Activated naive CD4-positive, alpha-beta T cell treated with anti-CD3 and anti-CD28 coated beads for 36 hours (primary cell): ENCODE results near the gene ATP4B. TPM values are rescaled to one million over a fixed set of nuclear protein-coding genes. Genes with fewer than 3 reads are reported as not detected.

ENCODE experiments used
- CTCF ChIA-PET: fragments of 350-600 bp; sonication (Branson Sonifier 250); formaldehyde crosslinking; loops from one replicate; lab custom pipeline; 2021; ENCODE audit warnings: antibody characterized with exemption; lab: Charles Lee
- DNase-seq: peaks from one replicate; pipeline ENCODE4 v3.0.0-alpha.2; 2020
- H3K27ac Mint-ChIP-seq: one replicate; pipeline ENCODE4 v1.8.0; 2021; ENCODE audit warnings: mild to moderate bottlenecking, mixed read lengths
- H3K27me3 Mint-ChIP-seq: one replicate; pipeline ENCODE4 v1.8.0; 2021; ENCODE audit warnings: low read depth, mixed read lengths
- H3K36me3 Mint-ChIP-seq: one replicate; pipeline ENCODE4 v1.8.0; 2021; ENCODE audit warnings: low read depth, mixed read lengths
- H3K4me1 Mint-ChIP-seq: one replicate; pipeline ENCODE4 v1.8.0; 2021; ENCODE audit warnings: low read depth, mixed read lengths
- H3K4me3 Mint-ChIP-seq: one replicate; pipeline ENCODE4 v1.8.0; 2021; ENCODE audit warnings: mild to moderate bottlenecking, moderate library complexity, mixed read lengths
- H3K9me3 Mint-ChIP-seq: one replicate; pipeline ENCODE4 v1.8.0; 2021; ENCODE audit warnings: mixed read lengths
- intact Hi-C: fragments of 100-400 bp; cut with micrococcal nuclease; formaldehyde crosslinking; loops from one replicate; pipeline ENCODE4 v1.15.1; 2023
- total RNA-seq, 2 experiments: library from RNA; stranded (reverse); gene quantifications; one replicate each; pipeline ENCODE4 v1.2.3, GENCODE V29; 2021

Gene ATP4B
- total RNA-seq, 2 experiments from 2014 or later, result not detected

GRCh38 chr13:113645329-113645728 is 12.7 kb downstream of the ATP4B start:
- Mint-ChIP-seq H3K4me1 (peaks cover 20% of the 10 kb centered on the region), H3K27me3 (no peaks in the 10 kb centered on the region), H3K4me3 (no peak overlapping the region), H3K36me3 (peaks cover 18% of the 10 kb centered on the region), H3K27ac (no peak overlapping the region), H3K9me3 (no peaks in the 10 kb centered on the region)
- CTCF ChIA-PET, result no interaction called here
- DNase-seq, result no peak
- intact Hi-C loops, result no loop called here

GRCh38 chr13:113644800-113645199 is 13.2 kb downstream of the ATP4B start:
- CTCF ChIA-PET, result no interaction called here
- Mint-ChIP-seq H3K27me3 (no peaks in the 10 kb centered on the region), H3K9me3 (no peaks in the 10 kb centered on the region), H3K27ac (no peak overlapping the region), H3K36me3 (peaks cover 23% of the 10 kb centered on the region), H3K4me1 (peaks cover 20% of the 10 kb centered on the region), H3K4me3 (no peak overlapping the region)
- no peak for DNase-seq
- intact Hi-C loops, result no loop called here

DNA sequence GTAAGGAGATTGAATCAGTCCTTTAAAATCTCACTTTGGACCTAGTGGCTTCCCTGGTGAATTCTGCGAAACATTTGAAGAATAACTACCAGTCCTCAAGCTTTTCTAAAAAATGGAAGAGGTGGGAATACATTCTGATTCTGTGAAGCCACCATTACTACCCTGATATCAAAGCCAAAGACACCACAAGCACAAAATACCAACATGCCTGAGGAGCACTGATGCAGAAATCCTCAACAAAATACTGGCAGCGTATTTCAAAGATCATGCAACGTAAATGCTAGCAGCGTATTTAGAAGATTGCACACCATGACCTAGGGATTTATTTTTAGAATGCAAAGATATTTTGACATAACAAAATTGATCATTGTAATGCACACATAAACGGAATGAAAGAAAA is 14.4 kb downstream of the ATP4B start:
- Mint-ChIP-seq H3K27me3 (no peaks in the 10 kb centered on the region), H3K27ac (no peak overlapping the region), H3K4me1 (peaks cover 22% of the 10 kb centered on the region), H3K4me3 (no peak overlapping the region), H3K9me3 (no peaks in the 10 kb centered on the region), H3K36me3 (peaks cover 30% of the 10 kb centered on the region)
- CTCF ChIA-PET, result no interaction called here
- intact Hi-C loops, result no loop called here
- no peak for DNase-seq

GRCh38 chr13:113642563-113642962 is 15.4 kb downstream of the ATP4B start:
- Mint-ChIP-seq H3K9me3 (no peaks in the 10 kb centered on the region), H3K27ac (no peak overlapping the region), H3K4me1 (peaks cover 22% of the 10 kb centered on the region), H3K27me3 (no peaks in the 10 kb centered on the region), H3K36me3 (peaks cover 37% of the 10 kb centered on the region), H3K4me3 (no peak overlapping the region)
- DNase-seq, result no peak
- intact Hi-C loops, result no loop called here
- CTCF ChIA-PET, result interaction anchor here (0.7 kb wide), 1 partner anchor 199 kb away, joined by 3 read pairs; no protein-coding TSS in a partner anchor

- CTCF ChIA-PET, result no interaction called here
- intact Hi-C loops, result no loop called here
- Mint-ChIP-seq H3K9me3 (no peaks in the 10 kb centered on the region), H3K27ac (no peak overlapping the region), H3K36me3 (peaks cover 47% of the 10 kb centered on the region), H3K4me1 (peaks cover 14% of the 10 kb centered on the region), H3K4me3 (no peak overlapping the region), H3K27me3 (no peaks in the 10 kb centered on the region)
- no peak for DNase-seq
These were observed 16.6 kb downstream of the ATP4B start for GRCh38 chr13:113641426-113641825.

DNA sequence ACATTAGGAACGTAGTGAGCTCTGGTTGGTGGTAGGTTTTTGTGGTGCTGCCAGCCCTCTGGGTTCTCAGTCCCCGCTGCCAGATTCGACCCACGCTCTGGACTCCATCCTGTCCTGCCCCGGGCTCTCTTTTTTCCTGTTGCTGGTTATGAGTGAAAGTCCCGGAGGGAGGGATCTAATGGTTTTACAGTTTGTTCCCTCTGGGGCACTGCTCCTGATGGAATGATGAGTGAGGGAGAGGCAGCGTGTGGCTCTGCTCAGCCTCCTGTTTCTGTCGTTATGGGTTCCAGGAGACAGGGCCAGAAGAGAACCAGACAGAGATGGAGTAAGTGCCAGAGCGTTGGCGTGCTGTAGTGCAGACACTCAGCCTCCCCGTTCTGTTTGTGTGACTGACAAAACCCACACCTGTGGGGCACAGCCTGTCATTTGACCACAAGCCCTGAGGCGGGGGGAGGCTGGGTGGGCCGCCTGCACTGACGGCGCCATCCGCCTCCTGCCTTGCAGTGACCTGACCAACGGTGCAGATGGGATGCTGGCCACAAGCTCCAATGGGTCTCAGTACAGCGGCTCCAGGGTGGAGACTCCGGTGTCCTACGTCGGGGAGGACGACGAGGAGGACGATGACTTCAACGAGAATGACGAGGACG is 18.3 kb downstream of the ATP4B start:
- no peak for DNase-seq
- no peak overlapping the region for H3K4me3 Mint-ChIP-seq
- H3K27ac Mint-ChIP-seq, result no peak overlapping the region
- H3K36me3 Mint-ChIP-seq, result peaks cover 54% of the 10 kb centered on the region
- no peaks in the 10 kb centered on the region for H3K9me3 Mint-ChIP-seq
- no peaks in the 10 kb centered on the region for H3K27me3 Mint-ChIP-seq
- peaks cover 6% of the 10 kb centered on the region for H3K4me1 Mint-ChIP-seq
- CTCF ChIA-PET, result no interaction called here
- intact Hi-C loops, result no loop called here

DNA sequence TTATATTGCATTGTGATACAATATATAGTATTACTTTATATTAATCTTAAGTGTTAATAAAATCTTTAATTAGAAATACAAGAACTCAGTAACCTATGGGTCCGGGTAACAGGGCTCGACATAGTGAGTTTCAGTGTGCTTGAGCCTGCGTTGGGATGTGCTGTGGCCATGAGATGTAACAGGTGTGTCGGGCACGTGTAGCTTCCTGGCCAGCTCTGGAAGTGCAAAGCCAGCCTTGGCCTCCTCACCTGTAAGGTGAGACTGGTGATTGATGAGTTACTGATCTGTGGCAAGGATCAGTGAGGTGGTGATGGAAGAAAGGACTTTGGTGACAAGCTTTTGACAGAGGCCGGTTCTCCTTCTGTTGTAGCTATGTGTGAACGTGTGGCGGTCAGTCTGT is 19.2 kb downstream of the ATP4B start:
- Mint-ChIP-seq H3K27me3 (no peaks in the 10 kb centered on the region), H3K4me1 (peaks cover 15% of the 10 kb centered on the region), H3K27ac (no peak overlapping the region), H3K36me3 (peaks cover 64% of the 10 kb centered on the region), H3K4me3 (no peak overlapping the region), H3K9me3 (no peaks in the 10 kb centered on the region)
- CTCF ChIA-PET, result no interaction called here
- no peak for DNase-seq
- intact Hi-C loops, result no loop called here

DNA sequence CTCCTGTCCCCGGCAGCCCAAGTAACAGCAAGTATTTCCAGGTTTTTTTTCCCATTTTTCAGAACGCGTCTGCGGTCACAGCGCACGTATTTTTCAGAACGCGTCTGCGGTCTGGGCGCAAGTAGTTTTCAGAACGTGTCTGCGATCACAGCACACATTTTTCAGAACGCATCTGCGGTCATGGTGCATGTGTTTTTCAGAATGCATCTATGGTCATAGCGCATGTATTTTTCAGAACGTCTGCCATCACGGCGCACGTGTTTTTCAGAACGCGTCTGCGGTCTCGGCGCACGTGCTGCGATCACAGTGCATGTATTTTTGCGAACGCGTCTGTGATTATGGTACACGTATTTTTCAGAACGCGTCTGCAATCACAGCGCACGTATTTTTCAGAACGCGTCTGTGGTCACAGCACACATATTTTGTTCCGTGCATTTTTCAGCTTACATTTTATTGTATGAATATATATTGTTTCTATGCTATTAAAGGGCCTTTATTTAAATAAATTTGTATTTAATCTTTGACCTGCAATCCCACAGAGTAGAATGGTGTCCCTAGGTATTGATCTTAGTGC is 19.7 kb downstream of the ATP4B start:
- peaks cover 20% of the 10 kb centered on the region for H3K4me1 Mint-ChIP-seq
- no peak overlapping the region for H3K27ac Mint-ChIP-seq
- CTCF ChIA-PET, result no interaction called here
- H3K36me3 Mint-ChIP-seq, result peaks cover 69% of the 10 kb centered on the region
- no peaks in the 10 kb centered on the region for H3K9me3 Mint-ChIP-seq
- DNase-seq, result no peak
- no peaks in the 10 kb centered on the region for H3K27me3 Mint-ChIP-seq
- H3K4me3 Mint-ChIP-seq, result no peak overlapping the region
- intact Hi-C loops, result no loop called here

- Mint-ChIP-seq H3K4me1 (peaks cover 28% of the 10 kb centered on the region), H3K27me3 (no peaks in the 10 kb centered on the region), H3K4me3 (no peak overlapping the region), H3K9me3 (no peaks in the 10 kb centered on the region), H3K27ac (no peak overlapping the region), H3K36me3 (peaks cover 73% of the 10 kb centered on the region)
- intact Hi-C loops, result no loop called here
- no peak for DNase-seq
- CTCF ChIA-PET, result no interaction called here
These were observed 20.5 kb downstream of the ATP4B start for GRCh38 chr13:113637262-113638160.

DNA sequence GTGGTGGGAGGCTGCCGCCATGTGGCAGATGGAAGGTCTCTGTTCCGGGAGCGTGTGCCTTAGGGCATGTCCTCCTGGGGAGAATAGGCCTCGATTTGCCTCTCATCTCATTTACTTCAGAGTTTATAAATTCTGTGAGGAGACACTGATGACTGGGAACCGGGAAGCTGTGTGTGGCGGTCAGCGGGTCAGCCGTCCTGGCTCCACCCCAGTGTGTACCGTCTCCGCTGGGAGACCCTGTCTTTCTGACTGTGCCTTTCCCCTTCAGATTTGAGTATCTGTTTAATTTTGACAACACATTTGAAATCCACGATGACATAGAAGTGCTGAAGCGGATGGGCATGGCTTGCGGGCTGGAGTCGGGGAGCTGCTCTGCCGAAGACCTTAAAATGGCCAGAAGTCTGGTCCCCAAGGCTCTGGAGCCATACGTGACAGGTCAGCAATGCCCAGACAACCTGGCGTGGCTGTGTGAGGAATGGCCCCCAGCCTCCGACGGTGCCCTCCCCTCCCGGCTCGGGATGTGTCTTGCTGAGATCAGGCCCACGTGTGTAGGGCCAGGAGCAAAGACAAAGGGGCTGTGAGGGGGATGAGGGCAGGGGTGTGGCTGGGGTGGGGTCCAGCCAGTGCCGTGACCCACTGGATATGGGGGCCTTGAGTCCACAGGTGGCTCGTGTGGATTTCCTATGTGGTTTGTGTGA is 21.6 kb downstream of the ATP4B start:
- CTCF ChIA-PET, result no interaction called here
- no peaks in the 10 kb centered on the region for H3K9me3 Mint-ChIP-seq

DNA sequence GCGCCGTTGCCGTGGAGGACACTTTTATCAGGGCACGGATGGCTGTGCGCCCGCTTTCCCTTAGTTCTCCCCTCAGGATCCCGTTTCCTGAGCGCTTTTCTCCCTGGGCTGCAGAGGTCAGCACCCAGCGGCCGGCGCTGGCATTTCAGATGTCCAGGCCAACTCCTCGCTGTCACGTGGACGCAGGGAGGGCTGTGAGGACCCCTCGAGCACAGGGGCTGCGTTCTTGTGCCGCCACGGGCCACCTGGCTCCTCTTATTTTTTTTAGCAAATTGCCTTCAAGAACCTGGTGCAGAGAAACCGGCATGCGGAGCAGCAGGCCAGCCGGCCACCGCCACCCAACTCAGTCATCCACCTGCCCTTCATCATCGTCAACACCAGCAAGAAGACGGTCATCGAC is 22.3 kb downstream of the ATP4B start:
- Mint-ChIP-seq H3K9me3 (no peaks in the 10 kb centered on the region), H3K27ac (no peak overlapping the region), H3K27me3 (no peaks in the 10 kb centered on the region), H3K4me1 (peaks cover 34% of the 10 kb centered on the region), H3K36me3 (peaks cover 75% of the 10 kb centered on the region), H3K4me3 (no peak overlapping the region)
- intact Hi-C loops, result no loop called here
- DNase-seq, result no peak
- CTCF ChIA-PET, result no interaction called here

More for the DNA sequence above, 21.6 kb downstream of the ATP4B start:
- intact Hi-C loops, result no loop called here
- DNase-seq, result no peak
- no peak overlapping the region for H3K4me3 Mint-ChIP-seq
- H3K36me3 Mint-ChIP-seq, result peaks cover 74% of the 10 kb centered on the region
- H3K4me1 Mint-ChIP-seq, result peaks cover 34% of the 10 kb centered on the region
- no peak overlapping the region for H3K27ac Mint-ChIP-seq
- no peaks in the 10 kb centered on the region for H3K27me3 Mint-ChIP-seq

DNA sequence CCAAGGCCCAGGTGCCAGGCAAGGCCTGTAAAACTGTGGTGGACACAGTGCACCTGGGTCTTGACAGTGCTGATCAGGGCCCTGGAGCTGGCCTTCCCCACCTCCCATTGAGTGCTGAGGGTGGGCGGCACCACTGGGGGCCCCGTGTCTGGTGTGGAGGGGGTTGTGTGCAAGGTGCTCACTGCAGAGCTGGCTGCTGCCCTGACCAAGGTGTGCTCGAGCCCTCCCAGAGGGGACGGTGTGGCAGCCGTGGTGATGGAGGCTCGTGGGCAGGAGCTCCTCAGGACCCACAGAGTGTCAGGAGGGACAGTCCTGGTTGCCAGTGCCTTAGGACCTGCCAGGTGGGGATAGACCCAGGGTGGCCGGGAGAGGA is 23.0 kb downstream of the ATP4B start:
- intact Hi-C loops, result no loop called here
- no peaks in the 10 kb centered on the region for H3K27me3 Mint-ChIP-seq
- H3K4me3 Mint-ChIP-seq, result no peak overlapping the region
- CTCF ChIA-PET, result no interaction called here
- H3K27ac Mint-ChIP-seq, result no peak overlapping the region
- peaks cover 73% of the 10 kb centered on the region for H3K36me3 Mint-ChIP-seq
- no peak for DNase-seq
- no peaks in the 10 kb centered on the region for H3K9me3 Mint-ChIP-seq
- peaks cover 34% of the 10 kb centered on the region for H3K4me1 Mint-ChIP-seq
